ENCODE data around the gene FGGY. TPM values are rescaled to one million over a fixed set of nuclear protein-coding genes. Genes with fewer than 3 reads are reported as not detected.
A peak's percentile ranks its signal among the peaks of the same experiment; 100 is the strongest.
"Not testable (repeated sequence)": the region's sequence is repeated elsewhere in the genome, so short reads cannot be mapped to it uniquely, and the experiment has no call there.

FGGY gene
- total RNA-seq, 2 donors from 2014 or later: 12.2 to 17.4 TPM

DNA sequence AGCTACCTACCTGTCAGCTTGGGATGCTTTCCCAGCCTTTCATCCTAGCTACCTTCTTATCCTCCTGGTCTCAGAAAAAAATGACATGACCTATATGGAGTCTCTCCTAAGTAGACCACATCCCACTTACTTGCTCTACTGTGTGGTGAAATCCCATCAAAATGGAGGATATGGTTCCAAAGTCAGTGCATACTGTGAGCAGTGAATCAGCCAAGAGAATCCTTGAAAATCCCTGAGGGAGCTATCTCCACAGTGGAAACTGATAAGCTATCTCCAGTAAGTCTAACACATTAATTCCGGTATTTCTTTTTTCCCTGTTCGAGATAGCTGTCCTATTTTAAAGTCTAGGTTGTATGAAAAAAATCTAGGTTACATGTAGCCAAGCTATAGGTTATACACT, 189.7 kb downstream of the FGGY start:
- 30 to 46% methylated on average over 2 of the region's 2 CpGs for WGBS, 2 donors
- no peaks in the 10 kb centered on the region for H3K9me3 ChIP-seq
- no peaks in the 10 kb centered on the region for H3K27me3 ChIP-seq
- H3K4me3 ChIP-seq: no peak overlapping the region
- peaks cover 4% of the 10 kb centered on the region for H3K4me1 ChIP-seq
- no peaks in the 10 kb centered on the region for H3K36me3 ChIP-seq (replicated peaks in 1 of 2; ENCODE audit: insufficient read depth in 1 of 2, low read depth in 2 of 2)
- intact Hi-C loops (cut with DNase I): no loop called here
- no peak for TF ChIP-seq POLR2A (IDR thresholded peaks at IDR 0.05)
- TF ChIP-seq, protein P1, sequence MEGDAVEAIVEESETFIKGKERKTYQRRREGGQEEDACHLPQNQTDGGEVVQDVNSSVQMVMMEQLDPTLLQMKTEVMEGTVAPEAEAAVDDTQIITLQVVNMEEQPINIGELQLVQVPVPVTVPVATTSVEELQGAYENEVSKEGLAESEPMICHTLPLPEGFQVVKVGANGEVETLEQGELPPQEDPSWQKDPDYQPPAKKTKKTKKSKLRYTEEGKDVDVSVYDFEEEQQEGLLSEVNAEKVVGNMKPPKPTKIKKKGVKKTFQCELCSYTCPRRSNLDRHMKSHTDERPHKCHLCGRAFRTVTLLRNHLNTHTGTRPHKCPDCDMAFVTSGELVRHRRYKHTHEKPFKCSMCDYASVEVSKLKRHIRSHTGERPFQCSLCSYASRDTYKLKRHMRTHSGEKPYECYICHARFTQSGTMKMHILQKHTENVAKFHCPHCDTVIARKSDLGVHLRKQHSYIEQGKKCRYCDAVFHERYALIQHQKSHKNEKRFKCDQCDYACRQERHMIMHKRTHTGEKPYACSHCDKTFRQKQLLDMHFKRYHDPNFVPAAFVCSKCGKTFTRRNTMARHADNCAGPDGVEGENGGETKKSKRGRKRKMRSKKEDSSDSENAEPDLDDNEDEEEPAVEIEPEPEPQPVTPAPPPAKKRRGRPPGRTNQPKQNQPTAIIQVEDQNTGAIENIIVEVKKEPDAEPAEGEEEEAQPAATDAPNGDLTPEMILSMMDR (IDR thresholded peaks at IDR 0.05): no peak
- no peak overlapping the region for H3K27ac ChIP-seq
- ATAC-seq (no peak), DNase-seq (no peak)

DNA sequence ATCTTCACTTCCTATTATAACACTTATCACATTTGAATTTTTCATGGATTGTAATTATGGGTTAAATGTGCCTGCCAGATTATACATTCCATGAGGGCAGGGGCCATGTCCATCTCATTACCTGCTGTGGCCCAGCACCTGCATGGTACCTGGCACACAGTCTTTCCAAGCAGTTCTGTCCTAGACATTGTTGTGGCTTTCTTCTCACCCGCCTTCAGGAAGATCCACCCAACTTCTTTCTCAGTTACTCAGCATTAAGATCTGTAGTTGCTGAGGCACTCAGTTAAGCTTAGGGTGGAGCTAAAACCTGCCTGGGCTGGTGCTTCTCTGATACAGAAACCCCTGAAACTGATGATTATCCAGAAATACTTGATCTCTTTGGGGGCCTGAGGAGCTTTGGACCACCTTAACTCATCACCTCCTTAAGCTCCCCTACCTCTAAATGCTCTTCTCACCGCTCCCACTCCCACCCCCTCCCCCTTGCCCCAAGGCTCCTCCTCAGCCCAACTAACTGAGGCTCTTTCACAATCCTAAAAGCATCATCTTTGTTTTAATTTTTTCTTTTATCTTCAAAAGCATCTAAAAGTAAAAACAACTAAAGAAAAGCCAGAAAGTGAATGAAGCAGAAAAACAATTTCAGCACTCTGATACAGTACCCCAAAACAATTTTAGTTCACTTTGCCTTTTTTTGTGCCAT, 190.6 kb downstream of the FGGY start:
- Histone ChIP-seq H3K9me3 (no peaks in the 10 kb centered on the region), H3K27me3 (no peaks in the 10 kb centered on the region), H3K4me3 (no peak overlapping the region), H3K36me3 (replicated peaks in 1 of 2; ENCODE audit: insufficient read depth in 1 of 2, low read depth in 2 of 2) (no peaks in the 10 kb centered on the region), H3K4me1 (peaks cover 4% of the 10 kb centered on the region), H3K27ac (no peak overlapping the region)
- WGBS, 2 donors: 87 to 92% methylated on average over 2 of the region's 2 CpGs
- intact Hi-C loops (cut with DNase I): no loop called here
- peak; percentile 21 for ATAC-seq
- no peak for DNase-seq
- TF ChIP-seq POLR2A (IDR thresholded peaks at IDR 0.05): no peak
- TF ChIP-seq, protein P1 (IDR thresholded peaks at IDR 0.05): no peak

DNA sequence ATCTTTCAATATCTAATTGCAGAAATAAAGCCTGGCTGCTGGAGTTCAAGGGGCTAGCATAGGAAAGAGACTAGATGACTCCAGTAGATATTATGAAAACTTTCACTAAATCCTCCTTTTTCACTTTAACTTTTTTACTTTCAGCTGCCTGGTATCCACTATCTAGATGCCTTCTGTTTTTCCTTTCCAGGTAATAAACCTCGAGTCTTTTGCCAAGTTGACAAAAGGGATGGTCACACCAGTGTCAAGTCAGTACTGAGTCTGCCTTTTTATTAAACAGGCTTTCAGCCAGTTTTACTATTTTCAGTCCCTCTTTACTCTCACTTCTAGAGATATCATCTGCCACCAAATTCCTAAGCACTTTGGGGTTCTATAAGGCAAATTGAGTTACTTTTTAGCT, 195.6 kb downstream of the FGGY start:
- no peak for DNase-seq
- no peak for ATAC-seq
- H3K36me3 ChIP-seq (replicated peaks in 1 of 2; ENCODE audit: insufficient read depth in 1 of 2, low read depth in 2 of 2): no peaks in the 10 kb centered on the region
- H3K4me1 ChIP-seq: no peaks in the 10 kb centered on the region
- H3K27ac ChIP-seq: no peak overlapping the region
- no peak overlapping the region for H3K4me3 ChIP-seq
- H3K9me3 ChIP-seq: no peaks in the 10 kb centered on the region
- intact Hi-C loops (cut with DNase I): no loop called here
- 47 to 58% methylated on average over 1 of the region's 1 CpG for WGBS, 2 donors
- no peaks in the 10 kb centered on the region for H3K27me3 ChIP-seq
- no peak for TF ChIP-seq POLR2A (IDR thresholded peaks at IDR 0.05)
- TF ChIP-seq, protein P1 (IDR thresholded peaks at IDR 0.05): no peak

DNA sequence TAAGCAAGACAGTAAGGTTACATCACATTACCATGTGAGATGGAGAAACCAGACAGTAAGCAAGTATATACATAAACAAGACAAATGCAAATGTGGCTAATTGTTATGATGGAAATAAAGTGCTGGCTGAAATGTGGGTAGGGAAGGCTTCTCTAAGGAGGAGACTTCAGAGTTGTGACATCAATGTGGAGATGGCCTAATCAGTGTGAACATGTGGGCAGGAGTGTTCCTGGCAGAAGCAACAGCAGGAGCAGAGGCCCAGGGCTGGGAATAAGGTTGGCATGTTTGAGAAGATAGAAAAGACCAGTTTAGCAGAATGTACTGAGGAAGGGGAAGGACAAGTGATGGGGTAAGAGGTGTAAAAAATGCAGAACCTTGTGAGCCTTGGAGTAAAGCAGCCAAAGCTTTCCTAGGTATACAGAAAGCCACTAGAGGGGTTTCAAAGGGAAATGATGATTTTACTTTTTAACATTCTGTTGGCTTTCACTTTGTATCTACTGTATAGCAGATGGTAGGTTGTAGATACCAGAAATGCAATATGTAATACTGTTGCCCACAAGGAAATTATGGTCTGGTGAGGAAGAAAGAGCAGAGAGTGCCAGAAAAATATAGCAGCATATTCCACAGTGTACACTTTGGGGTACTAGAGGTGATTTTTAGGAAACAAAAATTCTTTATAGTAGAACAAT, 197.4 kb downstream of the FGGY start:
- ATAC-seq (no peak), DNase-seq (no peak)
- H3K9me3 ChIP-seq: no peaks in the 10 kb centered on the region
- intact Hi-C loops (cut with DNase I): no loop called here
- no peak overlapping the region for H3K4me3 ChIP-seq
- no peak for TF ChIP-seq POLR2A (IDR thresholded peaks at IDR 0.05)
- TF ChIP-seq, protein P1 (IDR thresholded peaks at IDR 0.05): no peak
- H3K27me3 ChIP-seq: no peaks in the 10 kb centered on the region
- no peaks in the 10 kb centered on the region for H3K36me3 ChIP-seq (replicated peaks in 1 of 2; ENCODE audit: insufficient read depth in 1 of 2, low read depth in 2 of 2)
- peaks cover 10% of the 10 kb centered on the region for H3K4me1 ChIP-seq
- no peak overlapping the region for H3K27ac ChIP-seq

DNA sequence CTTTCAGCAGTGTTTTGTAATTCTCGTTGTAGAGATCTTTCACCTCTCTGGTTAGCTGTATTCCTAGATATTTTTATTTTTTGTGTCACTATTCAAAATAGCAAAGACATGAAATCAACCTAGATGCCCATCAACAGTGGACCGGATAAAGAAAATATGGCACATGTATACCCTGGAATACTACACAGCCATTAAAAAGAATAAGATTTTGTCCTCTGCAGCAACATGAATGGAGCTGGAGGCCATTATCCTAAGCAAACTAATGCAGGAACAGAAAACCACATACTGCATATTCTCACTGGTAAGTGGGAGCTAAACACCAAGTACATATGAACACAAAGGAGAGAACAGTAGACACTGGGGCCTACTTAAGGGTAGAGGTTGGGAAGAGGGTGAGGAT, 199.3 kb downstream of the FGGY start:
- DNase-seq; ATAC-seq; H3K36me3 ChIP-seq (replicated peaks in 1 of 2; ENCODE audit: insufficient read depth in 1 of 2, low read depth in 2 of 2); intact Hi-C loops (cut with DNase I); H3K27me3 ChIP-seq; H3K9me3 ChIP-seq; H3K4me3 ChIP-seq; H3K27ac ChIP-seq: not testable (repeated sequence)
- H3K4me1 ChIP-seq: peaks cover 25% of the 10 kb centered on the region
- 94 to 96% methylated on average over 2 of the region's 2 CpGs for WGBS, 2 donors

Measured in body of pancreas (tissue), 4 donors.